Osteoblast (primary cell): Measurements from ENCODE around the gene ACTR1B. TPM values are rescaled to one million over a fixed set of nuclear protein-coding genes. Genes with fewer than 3 reads are reported as not detected.
A peak's percentile ranks its signal among the peaks of the same experiment; 100 is the strongest.

ENCODE experiments used
- DNase-seq: peaks from one replicate; pipeline ENCODE4 v3.0.0; 2011; ENCODE audit warnings: low spot score, mixed read lengths; ENCODE audit not compliant: insufficient read length; ENCODE audit errors: missing footprints
- H2AFZ ChIP-seq: 2 replicates; pipeline ENCODE4 v1.6.0; 2011; ENCODE audit warnings: mild to moderate bottlenecking, low read length
- H3K27ac ChIP-seq: 2 replicates; pipeline ENCODE4 v1.5.1; 2011; ENCODE audit warnings: mild to moderate bottlenecking, low read depth, low read length, moderate library complexity
- H3K27me3 ChIP-seq: 2 replicates; pipeline ENCODE4 v1.6.0; 2012; ENCODE audit warnings: mild to moderate bottlenecking, control low read depth, inconsistent platforms, low read length, moderate library complexity; ENCODE audit not compliant: insufficient read depth
- H3K36me3 ChIP-seq: 2 replicates; pipeline ENCODE4 v1.5.1; 2011; ENCODE audit warnings: mild to moderate bottlenecking, low read length, control low read depth, moderate library complexity; ENCODE audit not compliant: insufficient read depth
- H3K4me1 ChIP-seq: 2 replicates; pipeline ENCODE4 v1.5.1; 2011; ENCODE audit warnings: mild to moderate bottlenecking, low read length, control low read depth, moderate library complexity; ENCODE audit not compliant: insufficient read depth
- H3K4me2 ChIP-seq: 2 replicates; pipeline ENCODE4 v1.6.0; 2011; ENCODE audit warnings: mild to moderate bottlenecking, low read length; ENCODE audit not compliant: insufficient read depth
- H3K4me3 ChIP-seq: fragments of 200-600 bp; sonication (generic); 3 replicates; pipeline ENCODE4 v1.5.1; 2012; ENCODE audit warnings: mild to moderate bottlenecking, low read length, inconsistent platforms; ENCODE audit not compliant: insufficient read depth
- H3K79me2 ChIP-seq: 2 replicates; pipeline ENCODE4 v1.6.0; 2012; ENCODE audit warnings: mild to moderate bottlenecking, low read length, control low read depth, inconsistent platforms; ENCODE audit not compliant: insufficient read depth
- H3K9me3 ChIP-seq: 2 replicates; pipeline ENCODE4 v1.5.1; 2011; ENCODE audit warnings: low read depth, low read length, control low read depth
- H4K20me1 ChIP-seq: 2 replicates; pipeline ENCODE4 v1.6.0; 2012; ENCODE audit warnings: mild to moderate bottlenecking, low read length, control low read depth; ENCODE audit not compliant: insufficient read depth
- total RNA-seq: library from RNA; depleted of rRNA; stranded (reverse); fragments of >200 nt; gene quantifications from 2 replicates; pipeline ENCODE4 v1.2.3, GENCODE V29; 2012
- TF ChIP-seq, protein P1 (sequence below): IDR thresholded peaks from 2 replicates; pipeline ENCODE4 v1.5.1; 2011; ENCODE audit warnings: mild to moderate bottlenecking, low read depth, low read length, moderate library complexity; ENCODE audit errors: extremely low read depth

Gene ACTR1B
- total RNA-seq, 1 donor, result 44.9 TPM

GRCh38 chr2:97697252-97698235 lies 33.7 kb upstream of the ACTR1B start:
- TF ChIP-seq, protein P1, sequence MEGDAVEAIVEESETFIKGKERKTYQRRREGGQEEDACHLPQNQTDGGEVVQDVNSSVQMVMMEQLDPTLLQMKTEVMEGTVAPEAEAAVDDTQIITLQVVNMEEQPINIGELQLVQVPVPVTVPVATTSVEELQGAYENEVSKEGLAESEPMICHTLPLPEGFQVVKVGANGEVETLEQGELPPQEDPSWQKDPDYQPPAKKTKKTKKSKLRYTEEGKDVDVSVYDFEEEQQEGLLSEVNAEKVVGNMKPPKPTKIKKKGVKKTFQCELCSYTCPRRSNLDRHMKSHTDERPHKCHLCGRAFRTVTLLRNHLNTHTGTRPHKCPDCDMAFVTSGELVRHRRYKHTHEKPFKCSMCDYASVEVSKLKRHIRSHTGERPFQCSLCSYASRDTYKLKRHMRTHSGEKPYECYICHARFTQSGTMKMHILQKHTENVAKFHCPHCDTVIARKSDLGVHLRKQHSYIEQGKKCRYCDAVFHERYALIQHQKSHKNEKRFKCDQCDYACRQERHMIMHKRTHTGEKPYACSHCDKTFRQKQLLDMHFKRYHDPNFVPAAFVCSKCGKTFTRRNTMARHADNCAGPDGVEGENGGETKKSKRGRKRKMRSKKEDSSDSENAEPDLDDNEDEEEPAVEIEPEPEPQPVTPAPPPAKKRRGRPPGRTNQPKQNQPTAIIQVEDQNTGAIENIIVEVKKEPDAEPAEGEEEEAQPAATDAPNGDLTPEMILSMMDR, result peak; percentile 94
- peak overlapping the region; percentile 80 for H3K4me2 ChIP-seq
- H4K20me1 ChIP-seq, result no peaks in the 10 kb centered on the region
- H3K9me3 ChIP-seq, result no peaks in the 10 kb centered on the region
- H3K27me3 ChIP-seq, result no peaks in the 10 kb centered on the region
- H2AFZ ChIP-seq, result peak overlapping the region; percentile 23
- peak; percentile 85 for DNase-seq
- no peaks in the 10 kb centered on the region for H3K36me3 ChIP-seq
- peaks cover 11% of the 10 kb centered on the region for H3K4me1 ChIP-seq
- no peak overlapping the region for H3K27ac ChIP-seq
- H3K79me2 ChIP-seq, result no peaks in the 10 kb centered on the region
- peak overlapping the region; percentile 61 for H3K4me3 ChIP-seq

- DNase-seq, result no peak
- H3K36me3 ChIP-seq, result no peaks in the 10 kb centered on the region
- no peak overlapping the region for H3K27ac ChIP-seq
- no peak overlapping the region for H3K4me2 ChIP-seq
- no peak overlapping the region for H2AFZ ChIP-seq
- no peaks in the 10 kb centered on the region for H4K20me1 ChIP-seq
- H3K4me3 ChIP-seq, result no peak overlapping the region
- H3K9me3 ChIP-seq, result no peaks in the 10 kb centered on the region
- no peaks in the 10 kb centered on the region for H3K27me3 ChIP-seq
- H3K79me2 ChIP-seq, result no peaks in the 10 kb centered on the region
- no peaks in the 10 kb centered on the region for H3K4me1 ChIP-seq
- TF ChIP-seq, protein P1, result no peak
Measured at GRCh38 chr2:97695744-97696143, 31.9 kb upstream of the ACTR1B start.

DNA sequence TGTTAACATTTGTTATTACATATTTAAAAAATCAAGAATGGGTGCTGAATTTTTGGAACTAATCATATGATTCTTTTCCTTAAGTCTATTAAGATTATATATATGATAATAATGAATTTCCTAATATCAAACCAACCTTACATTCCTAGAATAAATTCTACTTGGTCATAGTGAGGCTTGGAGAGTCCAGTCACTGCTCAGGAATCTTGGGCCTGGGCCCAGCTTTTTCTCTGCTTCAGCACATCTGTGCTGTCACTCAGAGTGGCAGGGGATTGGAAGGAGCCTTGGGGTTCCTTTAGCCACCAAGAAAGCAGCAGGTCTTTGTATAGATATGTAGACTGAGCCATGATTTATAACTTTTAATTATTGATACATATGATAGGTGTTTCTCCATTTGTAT lies 29.6 kb upstream of the ACTR1B start:
- DNase-seq, result no peak
- Histone ChIP-seq H3K9me3 (no peaks in the 10 kb centered on the region), H3K4me3 (no peak overlapping the region), H4K20me1 (no peaks in the 10 kb centered on the region), H3K4me2 (no peak overlapping the region), H3K27me3 (no peaks in the 10 kb centered on the region), H3K4me1 (no peaks in the 10 kb centered on the region), H3K27ac (no peak overlapping the region), H2AFZ (no peak overlapping the region), H3K36me3 (no peaks in the 10 kb centered on the region), H3K79me2 (no peaks in the 10 kb centered on the region)
- TF ChIP-seq, protein P1, result no peak

GRCh38 chr2:97691166-97691565 lies 27.3 kb upstream of the ACTR1B start:
- H3K27me3 ChIP-seq, result no peaks in the 10 kb centered on the region
- H3K9me3 ChIP-seq, result no peaks in the 10 kb centered on the region
- H4K20me1 ChIP-seq, result no peaks in the 10 kb centered on the region
- TF ChIP-seq, protein P1, result no peak
- no peaks in the 10 kb centered on the region for H3K36me3 ChIP-seq
- peak; percentile 25 for DNase-seq
- H3K27ac ChIP-seq, result no peak overlapping the region
- H3K4me3 ChIP-seq, result no peak overlapping the region
- H3K4me2 ChIP-seq, result no peak overlapping the region
- H3K79me2 ChIP-seq, result no peaks in the 10 kb centered on the region
- H2AFZ ChIP-seq, result no peak overlapping the region
- H3K4me1 ChIP-seq, result no peaks in the 10 kb centered on the region
